ENCODE results near the gene PCDH9. TPM values are rescaled to one million over a fixed set of nuclear protein-coding genes. Genes with fewer than 3 reads are reported as not detected.
A peak's percentile ranks its signal among the peaks of the same experiment; 100 is the strongest.

The PCDH9 gene
- total and polyA plus RNA-seq, 2 of the 13 experiments (the other 11 are each of a cell fraction or from before 2014, with no cell fraction given): 0.09 TPM; not detected in 1

- BruUV-seq (replicated peaks): no TSS peak
- Histone ChIP-seq H3K27me3 (ENCODE audit: control insufficient read depth in 1 of 2, insufficient read depth in 2 of 2, low read length in 2 of 2) (no peaks in the 10 kb centered on the region), H3K79me2 (ENCODE audit: insufficient read depth, low read length) (no peaks in the 10 kb centered on the region), H3K4me3 (replicated peaks in 1 of 3; ENCODE audit: insufficient read depth in 1 of 3, low read depth in 2 of 3, low read length in 3 of 3) (no peak overlapping the region), H3K4me1 (ENCODE audit: insufficient read depth, low read length) (no peaks in the 10 kb centered on the region), H3K36me3 (replicated peaks in 1 of 2; ENCODE audit: control insufficient read depth in 1 of 2, insufficient read depth in 2 of 2, low read length in 2 of 2) (no peaks in the 10 kb centered on the region), H3K9me3 (ENCODE audit: low read length) (no peaks in the 10 kb centered on the region), H3K9ac (ENCODE audit: insufficient read depth, low read depth, low read length) (no peak overlapping the region), H4K20me1 (ENCODE audit: insufficient read depth, low read length) (no peaks in the 10 kb centered on the region), H3K4me2 (ENCODE audit: low read depth, low read length) (no peak overlapping the region), H2AFZ (ENCODE audit: low read length) (no peak overlapping the region), H3K27ac (ENCODE audit: extremely low read length, insufficient read depth, low read length) (no peak overlapping the region)
- FAIRE-seq: no peak
- no peak for DNase-seq (ENCODE audit: low spot score)
- TF ChIP-seq MAFK (conservative IDR thresholded peaks at IDR 0.05 in 1 of 2, IDR thresholded peaks at IDR 0.05 in 1 of 2; ENCODE audit: low read length in 2 of 2) (peak; percentile 69 to 82), ZNF550 (CRISPR knock-in tag; IDR thresholded peaks at IDR 0.05; ENCODE audit: borderline replicate concordance) (no peak), MAFF (IDR thresholded peaks at IDR 0.05; ENCODE audit: low read depth, low read length) (peak; percentile 81)
- 1% methylated on average over 3 of the region's 3 CpGs for WGBS (ENCODE audit: low lambda C conversion rate)
- no peak for ATAC-seq
- ChIA-PET POLR2A (no interaction called here), CTCF (ENCODE audit: low intra/inter-chr PET ratio, low total read pairs) (no interaction called here)
- in situ Hi-C loops (cut with HindIII; ENCODE audit: extremely low pct_ligation_motif_present, low pct_unique_long_range_greater_than_20kb) (no loop called here), intact Hi-C loops (cut with micrococcal nuclease; ENCODE audit: unreplicated experiment) (no loop called here)
These were observed 820.6 kb downstream of the PCDH9 start for GRCh38 chr13:66409542-66409941.

GRCh38 chr13:66407128-66407527, 823.0 kb downstream of the PCDH9 start:
- CTCF ChIA-PET (ENCODE audit: low intra/inter-chr PET ratio, low total read pairs): no interaction called here
- no peak for FAIRE-seq
- no peak for TF ChIP-seq HDAC2 (CRISPR knock-in tag; IDR thresholded peaks at IDR 0.05)
- no peak for TF ChIP-seq THYN1 (CRISPR knock-in tag; IDR thresholded peaks at IDR 0.05; ENCODE audit: borderline replicate concordance, low read depth)
- TF ChIP-seq ZNF142 (CRISPR knock-in tag; IDR thresholded peaks at IDR 0.05): no peak
- TF ChIP-seq ZNF296 (CRISPR knock-in tag; conservative IDR thresholded peaks at IDR 0.05): no peak
- TF ChIP-seq ZNF704 (CRISPR knock-in tag; IDR thresholded peaks at IDR 0.05; ENCODE audit: borderline replicate concordance): no peak
- no peak for TF ChIP-seq ZNF33A (CRISPR knock-in tag; IDR thresholded peaks at IDR 0.05; ENCODE audit: borderline replicate concordance)
- no peak for TF ChIP-seq TEAD2 (CRISPR knock-in tag; IDR thresholded peaks at IDR 0.05)
- TF ChIP-seq HCFC1 (IDR thresholded peaks at IDR 0.05; ENCODE audit: low read depth, low read length): no peak
- TF ChIP-seq HOXA3 (CRISPR knock-in tag; IDR thresholded peaks at IDR 0.05): no peak
- no peak for TF ChIP-seq ZBTB8A (CRISPR knock-in tag; IDR thresholded peaks at IDR 0.05; ENCODE audit: borderline replicate concordance, low read depth)

More at GRCh38 chr13:66407128-66407527, 823.0 kb downstream of the PCDH9 start:
- Histone ChIP-seq H3K27ac (ENCODE audit: extremely low read length, insufficient read depth, low read length) (no peak overlapping the region), H3K4me1 (ENCODE audit: insufficient read depth, low read length) (no peaks in the 10 kb centered on the region), H4K20me1 (ENCODE audit: insufficient read depth, low read length) (no peaks in the 10 kb centered on the region), H3K27me3 (ENCODE audit: control insufficient read depth in 1 of 2, insufficient read depth in 2 of 2, low read length in 2 of 2) (no peaks in the 10 kb centered on the region), H3K9me3 (ENCODE audit: low read length) (no peaks in the 10 kb centered on the region), H3K9ac (ENCODE audit: insufficient read depth, low read depth, low read length) (no peak overlapping the region), H3K4me3 (replicated peaks in 1 of 3; ENCODE audit: insufficient read depth in 1 of 3, low read depth in 2 of 3, low read length in 3 of 3) (no peak overlapping the region), H3K79me2 (ENCODE audit: insufficient read depth, low read length) (no peaks in the 10 kb centered on the region), H3K36me3 (replicated peaks in 1 of 2; ENCODE audit: control insufficient read depth in 1 of 2, insufficient read depth in 2 of 2, low read length in 2 of 2) (no peaks in the 10 kb centered on the region), H2AFZ (ENCODE audit: low read length) (no peak overlapping the region), H3K4me2 (ENCODE audit: low read depth, low read length) (no peak overlapping the region)
- intact Hi-C loops (cut with micrococcal nuclease; ENCODE audit: unreplicated experiment) (no loop called here), in situ Hi-C loops (cut with HindIII; ENCODE audit: extremely low pct_ligation_motif_present, low pct_unique_long_range_greater_than_20kb) (no loop called here)
- no TSS peak for BruUV-seq (replicated peaks)
- ATAC-seq: no peak
- WGBS (ENCODE audit: low lambda C conversion rate): under 1% methylated on average over 4 of the region's 4 CpGs
- POLR2A ChIA-PET: no interaction called here
- DNase-seq (ENCODE audit: low spot score): no peak
